ENCODE data around the gene PERCC1. TPM values are rescaled to one million over a fixed set of nuclear protein-coding genes. Genes with fewer than 3 reads are reported as not detected.

The PERCC1 gene
- total and polyA plus RNA-seq, 2 of the 4 experiments (the other 2 are of a cell fraction), result not detected

DNA sequence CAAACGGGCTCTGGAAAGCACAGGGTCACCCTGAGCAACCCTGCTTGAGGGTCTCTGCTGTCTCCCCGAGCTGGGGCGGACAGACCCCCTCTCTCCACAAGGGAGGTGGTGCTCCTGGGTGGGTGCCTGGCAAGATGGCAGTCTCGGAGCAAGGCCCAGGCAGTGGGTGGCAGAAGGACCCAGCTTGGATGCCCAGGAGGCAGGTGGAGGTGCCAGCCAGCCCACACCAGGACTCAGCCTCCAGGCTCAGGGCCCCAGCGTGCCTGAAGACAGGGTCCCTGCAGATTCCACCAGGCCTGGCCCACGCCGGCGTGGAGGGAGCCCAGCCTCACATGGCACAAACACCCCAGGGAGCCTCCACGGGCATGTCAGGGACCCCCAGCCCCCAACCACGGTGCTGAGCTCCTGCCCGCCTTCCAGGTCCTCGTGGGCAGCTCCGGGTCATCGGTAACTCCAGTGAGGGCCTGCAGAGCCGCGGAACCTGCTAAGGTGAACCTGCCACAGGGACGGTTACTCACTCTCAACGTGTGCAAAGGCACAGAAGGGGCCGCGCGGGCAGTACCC is 37.2 kb upstream of the PERCC1 start:
- in situ Hi-C loops (cut with MboI; ENCODE audit: low sequenced_read_pairs), result no loop called here
- dilution Hi-C loops (cut with HindIII; ENCODE audit: low sequenced_read_pairs, unreplicated experiment), result no loop called here
- POLR2A ChIA-PET (ENCODE audit: unreplicated experiment), result no interaction called here

More for the DNA sequence above, 37.2 kb upstream of the PERCC1 start:
- CTCF ChIA-PET, result no interaction called here
- no peak for ATAC-seq (ENCODE audit: low read depth)
- Histone ChIP-seq H2BK120ac (ENCODE audit: low read depth, low read length) (no peak overlapping the region), H3K9ac (ENCODE audit: low read depth, low read length) (no peak overlapping the region), H3K23ac (ENCODE audit: low read depth, low read length) (no peak overlapping the region), H3K27me3 (ENCODE audit: control insufficient read depth, insufficient read depth, low read length) (no peaks in the 10 kb centered on the region), H2BK5ac (ENCODE audit: low read depth, low read length, poor library complexity, severe bottlenecking) (no peak overlapping the region), H2AFZ (replicated peaks; ENCODE audit: low read length, poor library complexity) (no peak overlapping the region), H3K36me3 (ENCODE audit: control insufficient read depth, insufficient read depth, low read length) (peaks cover 35% of the 10 kb centered on the region), H2BK20ac (ENCODE audit: low read depth, low read length) (no peak overlapping the region), H4K8ac (ENCODE audit: low read depth in 2 of 2, low read length in 2 of 2) (no peak overlapping the region), H3K4me2 (ENCODE audit: low read depth, low read length) (no peak overlapping the region), H3K4ac (ENCODE audit: low read depth, low read length) (no peak overlapping the region), H2AK5ac (ENCODE audit: low read depth, low read length) (no peak overlapping the region), H4K20me1 (ENCODE audit: insufficient read depth, low read length) (no peaks in the 10 kb centered on the region), H3K9me1 (ENCODE audit: insufficient read depth, low read length) (0 out of 2 replicates have a peak, but pooled peaks cover 2% of the 10 kb centered on the region), H3K4me3 (ENCODE audit: insufficient read depth, low read depth, low read length) (no peak overlapping the region), H3K18ac (ENCODE audit: low read depth, low read length) (no peak overlapping the region), H3K56ac (ENCODE audit: extremely low read depth, insufficient read depth, low read length) (no peak overlapping the region), H2BK15ac (ENCODE audit: low read depth, low read length) (no peak overlapping the region), H4K91ac (ENCODE audit: insufficient read depth, low read depth, low read length) (no peak overlapping the region), H4K5ac (ENCODE audit: low read depth, low read length) (no peak overlapping the region), H3K79me1 (ENCODE audit: low read depth in 1 of 2, low read length in 2 of 2) (no peaks in the 10 kb centered on the region), H3K14ac (replicated peaks; ENCODE audit: low read depth, low read length) (no peak overlapping the region), H3K9me3 (ENCODE audit: control insufficient read depth, insufficient read depth, low read length) (no peaks in the 10 kb centered on the region), H3K27ac (ENCODE audit: insufficient read depth, low read length) (no peak overlapping the region), H2AK9ac (replicated peaks; ENCODE audit: low read depth, low read length, poor library complexity) (no peak overlapping the region), H3K4me1 (ENCODE audit: control insufficient read depth, insufficient read depth, low read length) (no peaks in the 10 kb centered on the region)
- WGBS, 2 experiments (ENCODE audit: extremely low coverage in 2 of 2, insufficient read length in 1 of 2), result 83% methylated on average over 1 of the region's 21 CpGs; no CpG with 5 or more reads in 1 of the 2 experiments
- BruUV-seq (replicated peaks), result no TSS peak
- no peak for DNase-seq
- TF ChIP-seq POLR2A (IDR thresholded peaks at IDR 0.05; ENCODE audit: low read depth, low read length) (no peak), CEBPB (IDR thresholded peaks at IDR 0.05; ENCODE audit: low read depth, low read length) (no peak), SMC3 (IDR thresholded peaks at IDR 0.05; ENCODE audit: low read depth, low read length) (no peak), BHLHE40 (IDR thresholded peaks at IDR 0.05; ENCODE audit: low read depth, low read length) (no peak), FOS (IDR thresholded peaks at IDR 0.05; ENCODE audit: low read depth, low read length) (no peak), NFE2L2 (IDR thresholded peaks at IDR 0.05; ENCODE audit: low read depth, low read length) (no peak)
- intact Hi-C loops (cut with micrococcal nuclease), result no loop called here

Measured in IMR-90 (cell line).